HG03521 (cell line): ENCODE data around the gene PKD1L1.

Experiments used
- ATAC-seq: cut with Tn5 transposase; IDR thresholded peaks from one replicate; pipeline ENCODE4 v1.9.1; 2021; ENCODE audit warnings: mild to moderate bottlenecking, moderate library complexity; ENCODE audit not compliant: unreplicated experiment

The PKD1L1 gene

DNA sequence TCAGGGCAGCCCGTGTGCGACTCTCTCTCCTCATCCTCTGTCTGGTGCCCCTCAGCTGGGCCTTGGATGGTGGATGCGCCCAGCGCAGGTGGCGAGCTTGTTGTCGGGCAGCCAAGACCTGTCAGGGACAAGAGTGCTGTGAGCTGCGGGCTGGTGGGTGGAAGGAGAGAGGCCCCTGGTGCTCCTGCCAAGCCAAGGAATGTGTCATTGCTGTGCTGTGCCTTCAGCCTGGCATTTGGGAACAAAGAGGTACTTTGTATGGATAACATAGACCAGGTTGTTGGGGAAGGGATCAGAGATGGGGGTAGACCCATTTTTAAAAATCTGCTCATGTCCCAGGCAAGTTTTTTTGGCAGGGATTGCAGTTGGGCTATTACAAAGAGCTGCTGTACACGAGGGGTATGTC lies 120.9 kb downstream of the PKD1L1 start:
- ATAC-seq = no peak

GRCh38 chr7:47826754-47827153 lies 121.5 kb downstream of the PKD1L1 start:
- no peak for ATAC-seq

GRCh38 chr7:47819607-47819920 lies 128.7 kb downstream of the PKD1L1 start:
- ATAC-seq = no peak

GRCh38 chr7:47818796-47819606 lies 129.3 kb downstream of the PKD1L1 start:
- peak; percentile 54 for ATAC-seq

GRCh38 chr7:47817917-47818316 lies 130.3 kb downstream of the PKD1L1 start:
- ATAC-seq = no peak

GRCh38 chr7:47816647-47817046 lies 131.6 kb downstream of the PKD1L1 start:
- no peak for ATAC-seq

GRCh38 chr7:47815867-47816266 lies 132.4 kb downstream of the PKD1L1 start:
- no peak for ATAC-seq

DNA sequence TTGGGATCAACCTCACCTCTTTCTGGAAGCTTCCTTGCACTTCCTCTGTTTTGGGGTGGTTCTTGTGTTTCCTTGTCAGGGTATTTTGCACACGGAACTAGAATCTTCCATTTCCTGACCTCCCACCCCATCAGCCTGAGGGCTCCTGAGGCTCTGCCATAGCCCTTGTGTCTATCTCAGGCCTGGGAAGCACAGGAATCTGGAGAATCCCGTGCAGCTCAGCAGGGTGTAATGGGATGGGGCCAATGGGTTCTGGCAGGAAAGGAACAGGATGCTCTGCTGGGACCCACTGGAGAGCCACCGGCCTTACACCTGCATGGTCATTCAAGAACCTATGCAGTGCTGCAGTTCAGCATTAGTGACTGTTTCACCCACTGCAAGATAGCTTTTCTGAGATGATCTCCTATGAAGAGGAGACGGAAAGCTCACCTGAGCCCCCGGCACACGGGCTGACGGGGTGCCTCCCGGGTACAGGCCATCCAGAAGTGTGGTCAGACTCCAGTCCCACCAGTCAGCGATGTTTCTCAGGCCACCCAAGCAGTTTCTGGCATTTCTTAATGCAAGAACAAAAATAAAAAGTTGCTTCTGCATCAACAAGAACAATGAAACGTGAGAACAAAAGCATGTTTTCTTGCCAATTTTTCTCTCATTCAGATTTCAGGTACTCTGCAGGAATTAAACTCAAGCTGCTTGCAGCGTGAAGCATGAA lies 133.2 kb downstream of the PKD1L1 start:
- ATAC-seq = no peak

DNA sequence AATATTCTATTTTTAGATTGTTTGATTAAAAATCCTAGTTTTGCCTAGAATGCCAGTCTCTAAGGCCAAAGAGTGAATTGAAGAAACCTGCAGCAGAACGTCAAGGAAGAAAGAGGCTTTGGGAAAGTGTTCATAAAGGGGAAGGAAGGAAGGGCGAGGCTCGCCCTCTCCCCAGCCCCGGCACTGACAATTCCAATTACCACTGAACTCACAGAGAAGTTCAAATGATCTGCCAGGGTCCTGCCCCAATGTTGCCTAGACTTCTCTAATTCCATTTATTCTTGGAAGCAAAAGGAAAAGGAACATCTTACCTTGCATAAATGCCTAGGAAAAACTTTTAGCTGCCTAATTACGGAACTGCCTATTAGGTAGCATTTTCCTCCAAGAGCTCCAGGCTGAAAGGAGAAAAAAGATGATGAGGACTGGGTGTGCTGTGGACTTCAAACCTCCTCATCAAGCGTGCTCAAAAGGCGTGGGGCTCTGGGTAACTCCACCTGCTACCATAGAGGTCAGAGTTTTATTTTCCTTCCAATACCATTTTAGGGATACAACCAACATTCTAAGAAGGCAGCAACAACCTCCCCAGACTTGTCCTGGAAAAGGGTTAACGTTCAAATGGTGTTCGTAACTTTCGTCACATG lies 134.5 kb downstream of the PKD1L1 start:
- ATAC-seq = no peak

DNA sequence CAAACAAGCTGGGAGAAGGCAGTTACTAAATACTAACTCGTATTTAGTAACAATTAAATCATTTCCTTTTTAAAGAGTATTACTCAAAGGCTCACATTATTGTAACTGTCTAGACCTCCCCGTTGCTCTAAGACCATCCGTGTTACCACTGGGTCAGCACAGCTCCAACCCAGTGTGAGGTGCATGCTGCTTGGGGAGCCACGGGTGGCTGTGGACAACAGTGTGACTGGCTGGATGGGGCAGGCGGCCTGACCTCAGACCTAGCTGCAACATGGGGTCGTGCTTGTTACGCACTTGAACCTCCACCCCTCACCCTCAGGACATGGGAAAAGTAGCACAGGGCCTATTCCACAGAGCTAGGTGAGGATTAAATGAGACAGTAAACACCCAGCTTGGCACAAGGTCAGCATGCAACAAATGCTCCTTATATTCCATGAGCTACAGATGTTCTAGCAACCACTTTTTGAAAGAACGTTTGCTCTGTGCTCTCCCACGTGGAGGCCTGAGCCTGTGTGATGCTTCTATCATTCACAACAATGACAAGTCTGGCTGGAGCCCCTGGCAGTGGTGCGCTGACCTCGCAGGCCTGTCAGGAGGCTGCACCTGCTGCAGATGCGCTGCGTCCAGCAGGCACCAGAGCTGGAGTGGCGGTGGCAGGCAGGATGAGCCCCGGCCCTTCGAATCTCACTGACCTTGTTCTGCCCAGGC lies 135.7 kb downstream of the PKD1L1 start:
- no peak for ATAC-seq

DNA sequence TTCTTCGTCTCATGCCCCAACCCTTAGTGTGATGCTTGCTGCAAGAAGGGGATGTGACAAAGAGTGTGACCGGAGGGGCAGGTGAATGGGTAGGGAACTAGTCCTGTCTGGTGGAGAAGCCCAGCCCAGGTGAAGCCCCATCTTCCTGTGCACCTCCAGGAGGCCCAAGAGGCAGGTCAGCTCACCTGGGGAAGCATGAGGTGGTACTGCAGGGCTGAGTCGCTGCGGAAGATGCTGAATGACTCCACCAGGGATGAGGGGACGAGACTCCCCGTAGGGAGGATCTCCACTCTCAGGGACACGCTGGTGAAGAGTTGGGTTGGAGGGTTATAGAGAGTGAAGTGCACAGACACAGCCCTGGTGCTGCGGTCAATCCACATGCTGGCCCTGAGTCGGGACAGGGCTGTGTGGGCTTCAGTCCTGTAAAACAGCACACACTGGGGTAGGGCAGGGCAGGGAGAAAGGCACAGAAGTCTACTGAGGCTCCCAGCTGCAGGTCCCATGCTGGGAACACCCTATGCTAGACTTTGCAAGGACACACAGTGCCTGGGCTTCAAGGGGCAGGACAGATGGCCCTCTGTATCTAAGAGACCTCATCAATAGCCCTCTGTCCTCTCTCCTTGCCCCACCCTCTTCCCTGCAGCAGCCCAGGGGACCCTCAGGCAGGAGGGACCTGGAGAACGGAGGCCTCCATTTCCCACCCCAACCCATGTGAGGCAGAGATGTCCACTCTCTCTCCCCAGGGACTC lies 136.5 kb downstream of the PKD1L1 start:
- no peak for ATAC-seq

DNA sequence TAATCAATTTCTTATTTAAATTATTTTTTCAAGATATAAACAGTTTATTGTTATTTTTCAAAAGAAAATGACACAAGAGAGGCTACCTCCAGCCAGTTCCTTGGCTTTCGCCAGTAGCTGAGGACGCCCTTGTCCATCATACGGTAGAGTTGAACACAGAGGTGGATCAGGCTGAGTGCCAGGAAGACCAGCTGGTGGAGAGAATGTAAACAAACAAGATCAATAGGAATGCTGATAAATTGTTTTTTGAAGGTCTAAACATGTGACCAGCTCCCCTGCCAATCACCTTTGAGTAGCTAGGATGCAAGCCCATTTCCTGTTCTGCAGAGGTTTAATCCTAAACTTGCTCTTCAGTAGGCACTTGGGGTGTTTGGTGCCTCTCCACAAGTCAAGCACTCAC lies 138.9 kb downstream of the PKD1L1 start:
- no peak for ATAC-seq

- ATAC-seq = no peak
Measured at GRCh38 chr7:47808321-47808720, 139.9 kb downstream of the PKD1L1 start.

GRCh38 chr7:47807756-47808155 lies 140.5 kb downstream of the PKD1L1 start:
- no peak for ATAC-seq

DNA sequence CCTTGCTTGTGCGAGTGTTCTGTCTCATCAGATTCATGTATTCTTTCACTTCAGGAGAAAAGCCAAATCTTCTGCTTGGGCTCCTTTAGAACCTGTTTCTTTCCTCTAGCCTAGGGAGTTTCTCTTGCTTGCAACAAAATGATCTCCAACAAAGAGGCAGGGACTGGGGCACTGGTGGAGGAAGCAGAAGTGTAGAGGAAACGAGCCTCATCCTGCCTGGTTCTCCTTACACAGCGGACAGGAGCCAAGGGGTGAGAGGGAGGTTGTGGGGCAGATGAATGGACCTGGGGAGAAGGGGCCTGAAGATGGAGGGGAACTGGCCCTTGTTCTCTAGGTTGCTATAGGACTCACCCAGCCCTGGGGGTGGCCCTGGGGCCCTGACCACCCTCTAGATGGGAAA lies 141.1 kb downstream of the PKD1L1 start:
- no peak for ATAC-seq

DNA sequence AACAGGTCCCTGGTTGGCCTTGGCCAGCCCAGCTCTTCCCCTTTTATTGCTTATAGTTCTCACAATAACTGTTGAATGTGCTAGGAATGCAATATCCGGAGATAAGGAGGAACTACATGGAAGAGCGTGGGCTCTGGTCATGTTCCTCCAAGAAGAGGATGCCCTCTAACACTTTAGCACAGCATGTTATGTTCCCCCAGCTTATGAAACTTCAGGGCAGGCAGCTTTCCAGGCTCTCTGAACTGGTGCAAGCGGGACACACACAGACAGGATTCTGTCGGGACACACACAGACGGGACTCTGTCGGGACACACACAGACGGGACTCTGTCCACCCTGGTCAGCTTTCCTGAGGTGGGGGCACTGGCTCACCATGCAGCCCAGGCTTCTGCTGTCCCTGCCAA lies 141.6 kb downstream of the PKD1L1 start:
- no peak for ATAC-seq

DNA sequence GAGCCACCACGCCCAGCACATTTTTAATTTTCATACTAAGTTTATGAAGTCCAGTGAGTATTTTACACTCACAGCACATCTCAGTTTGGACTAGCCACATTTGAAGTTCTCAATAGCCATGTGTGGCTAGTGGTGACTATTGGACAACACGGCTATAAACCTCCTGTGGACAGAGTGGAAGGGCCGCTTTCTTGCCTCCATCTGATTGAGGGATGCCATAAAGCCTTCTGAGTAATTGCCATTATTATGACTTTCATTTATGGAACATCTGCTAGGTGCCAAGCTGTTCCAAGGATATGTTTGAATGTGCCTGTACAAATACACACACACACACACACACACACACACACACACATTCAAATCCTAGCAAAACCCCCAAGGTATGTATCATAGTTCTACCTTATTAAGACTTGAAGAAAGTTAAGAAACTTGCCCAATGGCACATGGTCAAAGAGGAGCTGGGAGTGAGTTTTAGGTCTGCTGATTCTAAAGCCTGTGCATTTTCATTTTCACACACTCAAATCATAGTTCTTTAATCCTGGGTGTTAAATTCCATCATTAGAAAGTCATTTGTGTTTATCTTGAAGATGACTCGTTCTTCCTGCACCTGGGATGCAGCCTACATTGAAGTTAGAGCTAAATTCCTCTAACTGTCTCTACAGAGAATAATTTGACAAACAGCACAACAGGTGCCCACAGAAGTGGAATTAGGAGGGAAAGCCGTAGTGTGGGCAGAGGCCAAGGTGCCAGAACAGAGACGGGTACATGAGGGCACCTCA lies 143.3 kb downstream of the PKD1L1 start:
- ATAC-seq = no peak

- no peak for ATAC-seq
Measured at GRCh38 chr7:47803846-47804245, 144.4 kb downstream of the PKD1L1 start.

DNA sequence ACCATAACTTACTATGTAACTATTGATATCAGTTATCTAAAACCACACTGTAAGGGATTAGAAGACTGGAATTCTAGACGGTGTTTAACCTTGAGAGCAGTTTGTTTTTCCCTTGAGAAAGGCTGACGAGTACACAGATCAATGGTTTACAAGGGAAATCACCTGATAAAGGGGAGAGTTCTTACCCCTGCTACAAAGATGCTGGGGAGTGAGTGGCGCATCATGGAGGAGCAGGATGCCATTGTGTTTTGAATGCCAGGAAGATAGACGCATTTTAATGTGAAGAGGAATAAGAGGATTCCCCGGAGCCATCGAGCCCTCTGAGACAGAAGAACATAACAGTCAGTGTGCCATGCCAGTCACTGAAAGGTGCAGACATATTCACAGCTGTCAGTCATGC lies 145.2 kb downstream of the PKD1L1 start:
- ATAC-seq = no peak

- no peak for ATAC-seq
Measured at GRCh38 chr7:47801423-47801822, 146.8 kb downstream of the PKD1L1 start.
